ENCODE measurements around the gene RTN4RL2. TPM values are rescaled to one million over a fixed set of nuclear protein-coding genes. Genes with fewer than 3 reads are reported as not detected.

Gene RTN4RL2
- total RNA-seq, 6 experiments from 2014 or later, result 12.5 to 54.4 (median 18.6) TPM

- H3K4me3 ChIP-seq, result no peak overlapping the region
- DNase-seq (no peak), ATAC-seq (no peak)
- no peak overlapping the region for H3K27ac ChIP-seq
- peaks cover 0 to 5% (median 0%) of the 10 kb centered on the region in 4 donors for H3K36me3 ChIP-seq
- intact Hi-C loops (cut with DNase I), result loop anchor here in 1 of 2 donors (10.0 kb wide), 1 partner anchor 177 kb away; the partner anchor contains the start of gene YPEL4
- H3K27me3 ChIP-seq, result no peaks in the 10 kb centered on the region
- H3K9me3 ChIP-seq, result no peaks in the 10 kb centered on the region
- no peak for TF ChIP-seq CTCF (IDR thresholded peaks at IDR 0.05)
- TF ChIP-seq POLR2A (IDR thresholded peaks at IDR 0.05), result no peak
- WGBS (ENCODE audit: insufficient coverage, low coverage, low lambda C conversion rate, missing lambda C conversion rate), result 83% methylated on average over 4 of the region's 4 CpGs
- peaks cover 0 to 8% (median 0%) of the 10 kb centered on the region in 4 donors for H3K4me1 ChIP-seq
Observed at GRCh38 chr11:57468276-57468675, 7.9 kb downstream of the RTN4RL2 start.

GRCh38 chr11:57469268-57469667, 8.9 kb downstream of the RTN4RL2 start:
- Histone ChIP-seq H3K9me3 (no peaks in the 10 kb centered on the region), H3K36me3 (peaks cover 0 to 5% (median 0%) of the 10 kb centered on the region in 4 donors), H3K27ac (no peak overlapping the region), H3K27me3 (no peaks in the 10 kb centered on the region), H3K4me3 (no peak overlapping the region), H3K4me1 (peaks cover 0 to 8% (median 0%) of the 10 kb centered on the region in 4 donors)
- no peak for DNase-seq
- no peak for TF ChIP-seq CTCF (IDR thresholded peaks at IDR 0.05)
- no peak for TF ChIP-seq POLR2A (IDR thresholded peaks at IDR 0.05)
- WGBS (ENCODE audit: insufficient coverage, low coverage, low lambda C conversion rate, missing lambda C conversion rate), result 90% methylated on average over 5 of the region's 5 CpGs
- intact Hi-C loops (cut with DNase I), result loop anchor here in 1 of 2 donors (10.0 kb wide), 1 partner anchor 176 kb away; the partner anchor contains the start of gene YPEL4
- ATAC-seq, result no peak

- ATAC-seq (peak; percentile 5 to 49 (median 14)), DNase-seq (peak; percentile 64 to 79 (median 75))
- Histone ChIP-seq H3K4me3 (no peak overlapping the region), H3K4me1 (peaks cover 0 to 13% (median 4%) of the 10 kb centered on the region in 4 donors), H3K27me3 (no peaks in the 10 kb centered on the region), H3K9me3 (no peaks in the 10 kb centered on the region), H3K36me3 (peaks cover 0 to 5% (median 0%) of the 10 kb centered on the region in 4 donors), H3K27ac (no peak overlapping the region)
- WGBS (ENCODE audit: insufficient coverage, low coverage, low lambda C conversion rate, missing lambda C conversion rate), result no CpG with 5 or more reads among the region's 3 CpGs
- intact Hi-C loops (cut with DNase I), result loop anchor here in 1 of 2 donors (10.0 kb wide), 1 partner anchor 53 kb away; no protein-coding TSS in a partner anchor
- TF ChIP-seq POLR2A (IDR thresholded peaks at IDR 0.05) (no peak), CTCF (IDR thresholded peaks at IDR 0.05) (no peak)
Observed at GRCh38 chr11:57471496-57471895, 11.2 kb downstream of the RTN4RL2 start.

- Histone ChIP-seq H3K9me3 (no peaks in the 10 kb centered on the region), H3K27ac (no peak overlapping the region), H3K4me1 (peaks cover 0 to 26% (median 12%) of the 10 kb centered on the region in 4 donors), H3K27me3 (no peaks in the 10 kb centered on the region), H3K36me3 (peaks cover 0 to 5% (median 0%) of the 10 kb centered on the region in 4 donors), H3K4me3 (no peak overlapping the region)
- ATAC-seq (no peak), DNase-seq (no peak)
- intact Hi-C loops (cut with DNase I), result loop anchor here in 1 of 2 donors (10.0 kb wide), 1 partner anchor 51 kb away; no protein-coding TSS in a partner anchor
- TF ChIP-seq POLR2A (IDR thresholded peaks at IDR 0.05) (no peak), CTCF (IDR thresholded peaks at IDR 0.05) (no peak)
- 61% methylated on average over 6 of the region's 6 CpGs for WGBS (ENCODE audit: insufficient coverage, low coverage, low lambda C conversion rate, missing lambda C conversion rate)
Observed at GRCh38 chr11:57473285-57473841, 13.0 kb downstream of the RTN4RL2 start.
